H1 (cell line): Measurements from ENCODE around the gene SLC7A10. TPM values are rescaled to one million over a fixed set of nuclear protein-coding genes. Genes with fewer than 3 reads are reported as not detected.

Experiments used
- CBX8 ChIP-seq: fragments of 300-800, 300-1000 bp; sonication (generic); IDR thresholded peaks from 2 replicates; pipeline ENCODE4 v1.7.1; 2016; ENCODE audit warnings: low read depth, low read length, borderline replicate concordance
- FOSL1 ChIP-seq: IDR thresholded peaks from 2 replicates; pipeline ENCODE4 v1.6.1; 2011; ENCODE audit warnings: mild to moderate bottlenecking, low read depth, low read length, moderate library complexity; ENCODE audit not compliant: insufficient read depth
- NRF1 ChIP-seq: IDR thresholded peaks from 2 replicates; pipeline ENCODE4 v1.6.1; 2011; ENCODE audit warnings: mild to moderate bottlenecking, low read depth, low read length, improper control_type of control experiment
- polyA plus RNA-seq, 7 experiments: library from polyadenylated mRNA; depleted of rRNA in 3 of 7; stranded (reverse) in 5 of 7; unstranded in 2 of 7; fragments of >200 nt in 5 of 7; fragments of 200-250 nt in 2 of 7; gene quantifications; 1 replicate in 5 of 7; 2 replicates in 1 of 7; 4 replicates in 1 of 7; pipeline versions ENCODE4 v1.2.1 to v1.2.3, GENCODE V29; 2011 to 2013; ENCODE audit warnings: missing spikeins in 2 of 7, mixed read lengths in 2 of 7
- total RNA-seq: library from RNA; stranded (reverse); fragmentation: NEBNext Ultra II Directional; extraction: Animal tissue kit (Norgen Biotek cat#: 25700); gene quantifications from 2 replicates; pipeline ENCODE4 v1.2.1, GENCODE V29; 2021

Gene SLC7A10
- total and polyA plus RNA-seq, 2 of the 8 experiments (the other 6 are each of a cell fraction or from before 2014, with no cell fraction given) = 3.7 to 7.1 TPM

GRCh38 chr19:33271246-33272021, 45.8 kb upstream of the SLC7A10 start (continued):
- TF ChIP-seq NRF1 = no peak
- TF ChIP-seq FOSL1 = no peak
- TF ChIP-seq CBX8 = no peak
